Gastroesophageal sphincter (tissue), 3 donors: ENCODE results near the gene SEMA7A.

Source experiments
- CTCF ChIP-seq, 4 experiments: fragments of 200-600 bp in 2 of 4; fragments of 450-650 bp in 2 of 4; sonication (generic) in 1 of 4; IDR thresholded peaks; one replicate each; pipeline ENCODE4 v1.5.1; 2017 to 2019; ENCODE audit warnings: antibody characterized with exemption in 4 of 4, mild to moderate bottlenecking in 2 of 4, moderate library complexity in 2 of 4
- POLR2A ChIP-seq, 2 donors: fragments of 450-650 bp; IDR thresholded peaks; one replicate each; pipeline ENCODE4 v1.6.1; 2017; ENCODE audit warnings: antibody characterized with exemption in 2 of 2, mild to moderate bottlenecking in 2 of 2, moderate library complexity in 1 of 2
- POLR2AphosphoS5 ChIP-seq: sonication (generic); formaldehyde crosslinking; IDR thresholded peaks from one replicate; pipeline ENCODE4 v1.6.1; 2017; ENCODE audit warnings: antibody characterized with exemption

GRCh38 chr15:74373056-74373650 lies 60.6 kb downstream of the SEMA7A start:
- no peak for TF ChIP-seq POLR2A (IDR thresholded peaks at IDR 0.05)
- TF ChIP-seq CTCF (IDR thresholded peaks at IDR 0.05) = no peak
- TF ChIP-seq POLR2AphosphoS5 = no peak
